SK-MEL-5 (cell line): ENCODE measurements around the gene RAB9A. TPM values are rescaled to one million over a fixed set of nuclear protein-coding genes. Genes with fewer than 3 reads are reported as not detected.
A peak's percentile ranks its signal among the peaks of the same experiment; 100 is the strongest.
"Not testable (repeated sequence)": the region's sequence is repeated elsewhere in the genome, so short reads cannot be mapped to it uniquely, and the experiment has no call there.

ENCODE experiments used
- DNase-seq: peaks from one replicate; pipeline ENCODE4 v3.0.0-alpha.2; 2016; ENCODE audit warnings: low read depth, low spot score
- in situ Hi-C: cut with HindIII; loops from 2 replicates; pipeline ENCODE4 v1.10.0; 2016; ENCODE audit warnings: low sequenced_read_pairs, high pct_unique_total_duplicates, low pct_unique_long_range_greater_than_20kb
- total RNA-seq: library from RNA; depleted of rRNA; stranded (reverse); fragments of >200 nt; shearing (Covaris generic); gene quantifications from 2 replicates; pipeline ENCODE4 v1.2.3, GENCODE V29; 2014

RAB9A gene
- total RNA-seq, 1 experiment from 2014 or later, result 73.4 TPM

- in situ Hi-C loops, result no loop called here
- no peak for DNase-seq
These were observed 33.0 kb downstream of the RAB9A start for GRCh38 chrX:13721819-13722519.

GRCh38 chrX:13724878-13725277 is 36.0 kb downstream of the RAB9A start:
- DNase-seq, in situ Hi-C loops: not testable (repeated sequence)

GRCh38 chrX:13726583-13726982 is 37.7 kb downstream of the RAB9A start:
- in situ Hi-C loops, DNase-seq: not testable (repeated sequence)

- DNase-seq, in situ Hi-C loops: not testable (repeated sequence)
These were observed 41.6 kb downstream of the RAB9A start for GRCh38 chrX:13730523-13730922.

GRCh38 chrX:13732246-13733067 is 43.5 kb downstream of the RAB9A start:
- in situ Hi-C loops, result no loop called here
- DNase-seq, result no peak

GRCh38 chrX:13733506-13733905 is 44.6 kb downstream of the RAB9A start:
- in situ Hi-C loops, result no loop called here
- no peak for DNase-seq

GRCh38 chrX:13734278-13735172 is 45.6 kb downstream of the RAB9A start, which contains the start of the genes OFD1 and TRAPPC2:
Gene OFD1, plus strand, starts transcription at chrX:13734748. Its CDS starts 324 bp downstream, at chrX:13735072.
Gene TRAPPC2, minus strand, starts transcription at chrX:13734620. Its CDS starts 14,657 bp downstream, at chrX:13719963.
- peak; percentile 93 for DNase-seq
- in situ Hi-C loops, result no loop called here

- DNase-seq, result no peak
- in situ Hi-C loops, result no loop called here
These were observed 52.8 kb downstream of the RAB9A start for GRCh38 chrX:13741695-13742094.

GRCh38 chrX:13742397-13743176 is 53.7 kb downstream of the RAB9A start:
- in situ Hi-C loops, result no loop called here
- no peak for DNase-seq

GRCh38 chrX:13747836-13748235 is 58.9 kb downstream of the RAB9A start:
- in situ Hi-C loops, result no loop called here
- DNase-seq, result peak; percentile 70

GRCh38 chrX:13748486-13748885 is 59.6 kb downstream of the RAB9A start:
- in situ Hi-C loops, result no loop called here
- DNase-seq, result no peak

- in situ Hi-C loops, result no loop called here
- DNase-seq, result peak; percentile 67
These were observed 61.3 kb downstream of the RAB9A start for GRCh38 chrX:13750204-13750603.

GRCh38 chrX:13750812-13751211 is 61.9 kb downstream of the RAB9A start:
- DNase-seq, result no peak
- in situ Hi-C loops, result no loop called here

- no peak for DNase-seq
- in situ Hi-C loops, result no loop called here
These were observed 63.2 kb downstream of the RAB9A start for GRCh38 chrX:13752141-13752540.

- in situ Hi-C loops, result no loop called here
- DNase-seq, result no peak
These were observed 63.7 kb downstream of the RAB9A start for GRCh38 chrX:13752646-13753045.

- in situ Hi-C loops, result no loop called here
- no peak for DNase-seq
These were observed 65.8 kb downstream of the RAB9A start for GRCh38 chrX:13754765-13755164.

- in situ Hi-C loops, result no loop called here
- no peak for DNase-seq
These were observed 66.3 kb downstream of the RAB9A start for GRCh38 chrX:13755254-13755653.
